ENCODE data around the gene VWA3B.
"Not testable (repeated sequence)": the region's sequence is repeated elsewhere in the genome, so short reads cannot be mapped to it uniquely, and the experiment has no call there.

VWA3B gene

GRCh38 chr2:98300141-98300874, 213.3 kb downstream of the VWA3B start:
- Histone ChIP-seq H3K4me1 (peaks cover 4% of the 10 kb centered on the region; the same call in 1 of the 2 replicates), H4K20me1 (no peaks in the 10 kb centered on the region), H3K4me2 (no peak overlapping the region), H3K27ac (no peak overlapping the region), H3K9me3 (no peaks in the 10 kb centered on the region), H3K4me3 (no peak overlapping the region), H3K9ac (no peak overlapping the region), H3K36me3 (no peaks in the 10 kb centered on the region), H3K27me3 (no peaks in the 10 kb centered on the region)
- TF ChIP-seq Cebpa-rat (IDR thresholded peaks at IDR 0.05): no peak

GRCh38 chr2:98301469-98301868, 214.5 kb downstream of the VWA3B start:
- Histone ChIP-seq H4K20me1 (no peaks in the 10 kb centered on the region), H3K36me3 (no peaks in the 10 kb centered on the region), H3K27ac (no peak overlapping the region), H3K4me3 (no peak overlapping the region), H3K4me1 (no peaks in the 10 kb centered on the region), H3K27me3 (no peaks in the 10 kb centered on the region), H3K9ac (no peak overlapping the region), H3K4me2 (no peak overlapping the region), H3K9me3 (no peaks in the 10 kb centered on the region)
- TF ChIP-seq Cebpa-rat (IDR thresholded peaks at IDR 0.05): no peak

GRCh38 chr2:98307131-98307696, 220.2 kb downstream of the VWA3B start:
- not testable (repeated sequence) for H3K4me1 ChIP-seq, H4K20me1 ChIP-seq, H3K36me3 ChIP-seq, H3K4me3 ChIP-seq, H3K27me3 ChIP-seq, H3K9me3 ChIP-seq, H3K27ac ChIP-seq, H3K4me2 ChIP-seq, H3K9ac ChIP-seq

- TF ChIP-seq Cebpa-rat (IDR thresholded peaks at IDR 0.05): no peak
- Histone ChIP-seq H4K20me1 (no peaks in the 10 kb centered on the region), H3K36me3 (no peaks in the 10 kb centered on the region)
Measured at GRCh38 chr2:98308068-98308467, 221.1 kb downstream of the VWA3B start.

GRCh38 chr2:98308532-98308931, 221.6 kb downstream of the VWA3B start:
- no peaks in the 10 kb centered on the region for H3K9me3 ChIP-seq
- no peak overlapping the region for H3K27ac ChIP-seq
- no peak overlapping the region for H3K4me2 ChIP-seq
- H3K4me3 ChIP-seq: no peak overlapping the region
- H3K27me3 ChIP-seq: no peaks in the 10 kb centered on the region
- TF ChIP-seq Cebpa-rat (IDR thresholded peaks at IDR 0.05): no peak
- no peak overlapping the region for H3K9ac ChIP-seq
- H3K4me1 ChIP-seq: no peaks in the 10 kb centered on the region
- no peaks in the 10 kb centered on the region for H3K36me3 ChIP-seq
- H4K20me1 ChIP-seq: no peaks in the 10 kb centered on the region

More at GRCh38 chr2:98308068-98308467, 221.1 kb downstream of the VWA3B start:
- no peaks in the 10 kb centered on the region for H3K9me3 ChIP-seq
- H3K27me3 ChIP-seq: no peaks in the 10 kb centered on the region
- no peaks in the 10 kb centered on the region for H3K4me1 ChIP-seq
- H3K4me2 ChIP-seq: no peak overlapping the region
- H3K27ac ChIP-seq: no peak overlapping the region
- H3K9ac ChIP-seq: no peak overlapping the region
- no peak overlapping the region for H3K4me3 ChIP-seq

GRCh38 chr2:98309580-98309979, 222.6 kb downstream of the VWA3B start:
- no peaks in the 10 kb centered on the region for H3K36me3 ChIP-seq
- H3K27ac ChIP-seq: no peak overlapping the region
- no peaks in the 10 kb centered on the region for H4K20me1 ChIP-seq
- H3K9ac ChIP-seq: no peak overlapping the region
- H3K9me3 ChIP-seq: no peaks in the 10 kb centered on the region
- H3K4me1 ChIP-seq: no peaks in the 10 kb centered on the region
- TF ChIP-seq Cebpa-rat (IDR thresholded peaks at IDR 0.05): no peak
- no peaks in the 10 kb centered on the region for H3K27me3 ChIP-seq
- no peak overlapping the region for H3K4me2 ChIP-seq
- no peak overlapping the region for H3K4me3 ChIP-seq

GRCh38 chr2:98310010-98310409, 223.0 kb downstream of the VWA3B start:
- Histone ChIP-seq H3K36me3 (no peaks in the 10 kb centered on the region), H3K27ac (no peak overlapping the region), H3K9me3 (no peaks in the 10 kb centered on the region), H3K4me2 (no peak overlapping the region), H3K27me3 (no peaks in the 10 kb centered on the region), H4K20me1 (no peaks in the 10 kb centered on the region), H3K4me3 (no peak overlapping the region), H3K4me1 (no peaks in the 10 kb centered on the region), H3K9ac (no peak overlapping the region)
- no peak for TF ChIP-seq Cebpa-rat (IDR thresholded peaks at IDR 0.05)

GRCh38 chr2:98311090-98311489, 224.1 kb downstream of the VWA3B start:
- Histone ChIP-seq H3K9ac (no peak overlapping the region), H3K36me3 (no peaks in the 10 kb centered on the region), H3K27me3 (no peaks in the 10 kb centered on the region), H3K4me3 (no peak overlapping the region), H3K27ac (no peak overlapping the region), H3K9me3 (no peaks in the 10 kb centered on the region), H4K20me1 (no peaks in the 10 kb centered on the region), H3K4me1 (no peaks in the 10 kb centered on the region), H3K4me2 (no peak overlapping the region)
- TF ChIP-seq Cebpa-rat (IDR thresholded peaks at IDR 0.05): no peak

- H3K4me2 ChIP-seq: no peak overlapping the region
- no peaks in the 10 kb centered on the region for H3K36me3 ChIP-seq
- no peak for TF ChIP-seq Cebpa-rat (IDR thresholded peaks at IDR 0.05)
- no peak overlapping the region for H3K4me3 ChIP-seq
- no peak overlapping the region for H3K27ac ChIP-seq
- no peaks in the 10 kb centered on the region for H3K27me3 ChIP-seq
- H3K9me3 ChIP-seq: no peaks in the 10 kb centered on the region
- H3K4me1 ChIP-seq: no peaks in the 10 kb centered on the region
- no peaks in the 10 kb centered on the region for H4K20me1 ChIP-seq
- H3K9ac ChIP-seq: no peak overlapping the region
Measured at GRCh38 chr2:98311771-98312545, 225.0 kb downstream of the VWA3B start.

Data from BLaER1 (cell line).